ENCODE results near the gene SLC9A3. TPM values are rescaled to one million over a fixed set of nuclear protein-coding genes. Genes with fewer than 3 reads are reported as not detected.

The SLC9A3 gene
- total RNA-seq, 1 experiment from 2014 or later = 2.0 TPM

- Histone ChIP-seq H3K4me3 (ENCODE audit: low read length) (no peak overlapping the region), H3K4me2 (ENCODE audit: low read depth, low read length, poor library complexity, severe bottlenecking) (no peak overlapping the region), H3K9me2 (replicated peaks; ENCODE audit: insufficient read depth, low read length) (no peaks in the 10 kb centered on the region), H3K27me3 (ENCODE audit: low read length) (no peaks in the 10 kb centered on the region), H3K4me1 (ENCODE audit: low read length) (peaks cover 7% of the 10 kb centered on the region), H3K27ac (ENCODE audit: low read length) (no peak overlapping the region), H3K9ac (ENCODE audit: low read length) (no peak overlapping the region), H3K79me2 (ENCODE audit: low read length) (no peaks in the 10 kb centered on the region), H3K9me3 (ENCODE audit: low read length) (no peaks in the 10 kb centered on the region), H4K20me1 (ENCODE audit: insufficient read depth, low read depth, low read length) (no peaks in the 10 kb centered on the region), H2AFZ (ENCODE audit: low read length) (no peak overlapping the region), H3K36me3 (ENCODE audit: insufficient read depth, low read length) (no peaks in the 10 kb centered on the region)
- no peak for DNase-seq
Observed at GRCh38 chr5:569358-569867, 45.2 kb upstream of the SLC9A3 start.

- H3K9ac ChIP-seq (ENCODE audit: low read length) = no peak overlapping the region
- H3K4me3 ChIP-seq (ENCODE audit: low read length) = no peak overlapping the region
- no peak for DNase-seq
- no peaks in the 10 kb centered on the region for H3K36me3 ChIP-seq (ENCODE audit: insufficient read depth, low read length)
- H3K79me2 ChIP-seq (ENCODE audit: low read length) = no peaks in the 10 kb centered on the region
- no peaks in the 10 kb centered on the region for H3K9me3 ChIP-seq (ENCODE audit: low read length)
- no peak overlapping the region for H3K4me2 ChIP-seq (ENCODE audit: low read depth, low read length, poor library complexity, severe bottlenecking)
- H3K4me1 ChIP-seq (ENCODE audit: low read length) = peaks cover 7% of the 10 kb centered on the region
- H3K27ac ChIP-seq (ENCODE audit: low read length) = no peak overlapping the region
- no peaks in the 10 kb centered on the region for H3K27me3 ChIP-seq (ENCODE audit: low read length)
- H4K20me1 ChIP-seq (ENCODE audit: insufficient read depth, low read depth, low read length) = no peaks in the 10 kb centered on the region
- H3K9me2 ChIP-seq (replicated peaks; ENCODE audit: insufficient read depth, low read length) = no peaks in the 10 kb centered on the region
- no peak overlapping the region for H2AFZ ChIP-seq (ENCODE audit: low read length)
Observed at GRCh38 chr5:568809-569208, 44.6 kb upstream of the SLC9A3 start.

- Histone ChIP-seq H3K9ac (ENCODE audit: low read length) (no peak overlapping the region), H3K4me3 (ENCODE audit: low read length) (no peak overlapping the region), H3K4me1 (ENCODE audit: low read length) (peaks cover 7% of the 10 kb centered on the region), H3K9me2 (replicated peaks; ENCODE audit: insufficient read depth, low read length) (no peaks in the 10 kb centered on the region), H3K36me3 (ENCODE audit: insufficient read depth, low read length) (no peaks in the 10 kb centered on the region), H3K9me3 (ENCODE audit: low read length) (no peaks in the 10 kb centered on the region), H4K20me1 (ENCODE audit: insufficient read depth, low read depth, low read length) (no peaks in the 10 kb centered on the region), H3K4me2 (ENCODE audit: low read depth, low read length, poor library complexity, severe bottlenecking) (no peak overlapping the region), H2AFZ (ENCODE audit: low read length) (no peak overlapping the region), H3K79me2 (ENCODE audit: low read length) (no peaks in the 10 kb centered on the region), H3K27ac (ENCODE audit: low read length) (no peak overlapping the region), H3K27me3 (ENCODE audit: low read length) (no peaks in the 10 kb centered on the region)
- no peak for DNase-seq
Observed at GRCh38 chr5:568061-568781, 44.0 kb upstream of the SLC9A3 start.

GRCh38 chr5:567664-568060 lies 43.4 kb upstream of the SLC9A3 start:
- Histone ChIP-seq H3K9me2 (replicated peaks; ENCODE audit: insufficient read depth, low read length) (no peaks in the 10 kb centered on the region), H2AFZ (ENCODE audit: low read length) (no peak overlapping the region), H3K79me2 (ENCODE audit: low read length) (no peaks in the 10 kb centered on the region), H3K27ac (ENCODE audit: low read length) (no peak overlapping the region), H3K4me3 (ENCODE audit: low read length) (no peak overlapping the region), H3K4me1 (ENCODE audit: low read length) (peaks cover 7% of the 10 kb centered on the region), H3K4me2 (ENCODE audit: low read depth, low read length, poor library complexity, severe bottlenecking) (no peak overlapping the region), H3K27me3 (ENCODE audit: low read length) (no peaks in the 10 kb centered on the region), H4K20me1 (ENCODE audit: insufficient read depth, low read depth, low read length) (no peaks in the 10 kb centered on the region), H3K9ac (ENCODE audit: low read length) (no peak overlapping the region), H3K9me3 (ENCODE audit: low read length) (no peaks in the 10 kb centered on the region), H3K36me3 (ENCODE audit: insufficient read depth, low read length) (no peaks in the 10 kb centered on the region)
- no peak for DNase-seq

- H3K9ac ChIP-seq (ENCODE audit: low read length) = peak overlapping the region; percentile 21
- H3K4me2 ChIP-seq (ENCODE audit: low read depth, low read length, poor library complexity, severe bottlenecking) = peak overlapping the region; percentile 43
- H4K20me1 ChIP-seq (ENCODE audit: insufficient read depth, low read depth, low read length) = no peaks in the 10 kb centered on the region
- H3K27ac ChIP-seq (ENCODE audit: low read length) = no peak overlapping the region
- H3K9me2 ChIP-seq (replicated peaks; ENCODE audit: insufficient read depth, low read length) = no peaks in the 10 kb centered on the region
- no peak for DNase-seq
- H2AFZ ChIP-seq (ENCODE audit: low read length) = no peak overlapping the region
- H3K4me3 ChIP-seq (ENCODE audit: low read length) = peak overlapping the region; percentile 16; the same call in 1 of the 2 replicates
- H3K79me2 ChIP-seq (ENCODE audit: low read length) = no peaks in the 10 kb centered on the region
- H3K36me3 ChIP-seq (ENCODE audit: insufficient read depth, low read length) = no peaks in the 10 kb centered on the region
- no peaks in the 10 kb centered on the region for H3K27me3 ChIP-seq (ENCODE audit: low read length)
- H3K4me1 ChIP-seq (ENCODE audit: low read length) = peaks cover 7% of the 10 kb centered on the region
- no peaks in the 10 kb centered on the region for H3K9me3 ChIP-seq (ENCODE audit: low read length)
Observed at GRCh38 chr5:566636-567309, 42.5 kb upstream of the SLC9A3 start.

GRCh38 chr5:565782-566440 lies 41.7 kb upstream of the SLC9A3 start:
- no peak overlapping the region for H3K9ac ChIP-seq (ENCODE audit: low read length)
- peaks cover 7% of the 10 kb centered on the region for H3K4me1 ChIP-seq (ENCODE audit: low read length)
- H2AFZ ChIP-seq (ENCODE audit: low read length) = no peak overlapping the region
- no peak overlapping the region for H3K4me3 ChIP-seq (ENCODE audit: low read length)
- no peaks in the 10 kb centered on the region for H3K27me3 ChIP-seq (ENCODE audit: low read length)
- no peak overlapping the region for H3K4me2 ChIP-seq (ENCODE audit: low read depth, low read length, poor library complexity, severe bottlenecking)
- no peak overlapping the region for H3K27ac ChIP-seq (ENCODE audit: low read length)
- H3K9me2 ChIP-seq (replicated peaks; ENCODE audit: insufficient read depth, low read length) = no peaks in the 10 kb centered on the region
- H3K9me3 ChIP-seq (ENCODE audit: low read length) = no peaks in the 10 kb centered on the region
- H3K36me3 ChIP-seq (ENCODE audit: insufficient read depth, low read length) = no peaks in the 10 kb centered on the region
- H4K20me1 ChIP-seq (ENCODE audit: insufficient read depth, low read depth, low read length) = no peaks in the 10 kb centered on the region
- no peaks in the 10 kb centered on the region for H3K79me2 ChIP-seq (ENCODE audit: low read length)
- DNase-seq = no peak

GRCh38 chr5:561408-561807 lies 37.2 kb upstream of the SLC9A3 start:
- H3K79me2 ChIP-seq (ENCODE audit: low read length) = no peaks in the 10 kb centered on the region
- H3K36me3 ChIP-seq (ENCODE audit: insufficient read depth, low read length) = no peaks in the 10 kb centered on the region
- no peak overlapping the region for H3K27ac ChIP-seq (ENCODE audit: low read length)

GRCh38 chr5:560792-561166 lies 36.5 kb upstream of the SLC9A3 start:
- Histone ChIP-seq H3K9me2 (replicated peaks; ENCODE audit: insufficient read depth, low read length) (no peaks in the 10 kb centered on the region), H2AFZ (ENCODE audit: low read length) (no peak overlapping the region), H3K27me3 (ENCODE audit: low read length) (no peaks in the 10 kb centered on the region), H3K36me3 (ENCODE audit: insufficient read depth, low read length) (no peaks in the 10 kb centered on the region), H4K20me1 (ENCODE audit: insufficient read depth, low read depth, low read length) (no peaks in the 10 kb centered on the region), H3K4me2 (ENCODE audit: low read depth, low read length, poor library complexity, severe bottlenecking) (no peak overlapping the region), H3K4me3 (ENCODE audit: low read length) (no peak overlapping the region), H3K4me1 (ENCODE audit: low read length) (no peaks in the 10 kb centered on the region), H3K9me3 (ENCODE audit: low read length) (no peaks in the 10 kb centered on the region), H3K27ac (ENCODE audit: low read length) (no peak overlapping the region), H3K79me2 (ENCODE audit: low read length) (no peaks in the 10 kb centered on the region), H3K9ac (ENCODE audit: low read length) (no peak overlapping the region)
- no peak for DNase-seq

More at GRCh38 chr5:561408-561807, 37.2 kb upstream of the SLC9A3 start:
- Histone ChIP-seq H3K27me3 (ENCODE audit: low read length) (no peaks in the 10 kb centered on the region), H3K4me1 (ENCODE audit: low read length) (no peaks in the 10 kb centered on the region), H3K9me3 (ENCODE audit: low read length) (no peaks in the 10 kb centered on the region), H2AFZ (ENCODE audit: low read length) (no peak overlapping the region), H3K4me3 (ENCODE audit: low read length) (no peak overlapping the region), H4K20me1 (ENCODE audit: insufficient read depth, low read depth, low read length) (no peaks in the 10 kb centered on the region), H3K9ac (ENCODE audit: low read length) (no peak overlapping the region), H3K9me2 (replicated peaks; ENCODE audit: insufficient read depth, low read length) (no peaks in the 10 kb centered on the region), H3K4me2 (ENCODE audit: low read depth, low read length, poor library complexity, severe bottlenecking) (no peak overlapping the region)
- DNase-seq = no peak

Data from Karpas-422 (cell line).